Middle frontal gyrus (tissue), 1 donor: ENCODE measurements around the gene MON1A.

Experiments used
- DNase-seq: peaks from one replicate; pipeline ENCODE4 v3.0.0-alpha.2; 2015; ENCODE audit warnings: low spot score; ENCODE audit errors: extremely low spot score

Gene MON1A

DNA sequence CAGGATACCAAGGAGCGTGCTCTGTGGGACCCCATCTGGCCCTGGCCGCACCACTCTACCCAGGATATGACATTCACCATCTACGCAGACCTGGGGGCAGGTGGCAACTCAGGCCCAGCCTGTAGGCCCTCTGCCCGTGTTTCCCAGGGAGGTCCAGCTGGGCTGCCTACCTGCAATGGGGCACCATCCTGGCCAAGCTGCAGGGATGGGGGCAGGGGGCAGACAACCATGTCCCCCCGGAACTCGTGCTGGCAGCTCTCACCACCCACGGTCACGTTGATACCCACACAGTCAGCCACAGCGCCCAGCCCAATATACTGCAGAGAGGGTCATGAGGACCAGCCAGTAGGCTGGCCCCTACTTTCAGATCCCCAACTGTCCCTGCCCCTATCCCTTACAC lies 33.8 kb downstream of the MON1A start:
- no peak for DNase-seq

DNA sequence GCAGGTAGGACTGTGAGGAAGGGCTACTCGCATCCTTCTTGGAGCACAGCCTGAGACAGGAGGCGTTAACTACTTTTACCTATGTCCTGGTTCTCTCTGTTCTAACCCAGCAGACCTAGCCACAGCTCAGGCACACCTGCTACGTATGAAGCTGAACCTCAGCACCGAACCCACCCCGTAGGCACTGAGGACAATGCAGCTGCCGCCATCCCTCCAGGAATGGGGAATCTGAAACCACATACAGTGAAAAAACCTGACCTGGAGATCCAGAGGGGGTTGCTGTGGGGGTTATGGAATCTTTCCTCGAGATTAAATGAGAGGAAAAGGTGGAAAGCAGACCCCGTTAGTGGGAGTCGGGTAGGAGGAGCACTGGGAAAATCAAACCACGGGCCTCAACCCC lies 40.3 kb downstream of the MON1A start:
- DNase-seq, result no peak

DNA sequence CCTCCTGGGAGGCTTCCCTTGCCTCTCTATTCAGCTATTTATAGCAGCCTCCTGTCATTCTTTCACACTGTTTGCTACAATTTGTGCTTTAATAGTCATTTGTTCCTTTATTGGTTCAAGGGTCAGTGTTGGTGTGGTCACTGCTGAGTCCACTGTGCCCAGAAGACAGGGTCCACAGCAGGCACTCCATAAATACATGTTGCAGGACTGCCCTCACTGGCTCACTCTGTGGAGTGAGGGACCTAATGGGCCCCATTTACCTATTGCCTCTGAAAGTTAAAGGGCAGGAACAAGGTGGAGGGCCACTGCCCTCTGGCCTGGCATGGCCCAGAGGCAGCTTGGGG lies 42.7 kb downstream of the MON1A start:
- DNase-seq, result no peak

- no peak for DNase-seq
Observed at GRCh38 chr3:49883998-49884397, 45.6 kb downstream of the MON1A start.

DNA sequence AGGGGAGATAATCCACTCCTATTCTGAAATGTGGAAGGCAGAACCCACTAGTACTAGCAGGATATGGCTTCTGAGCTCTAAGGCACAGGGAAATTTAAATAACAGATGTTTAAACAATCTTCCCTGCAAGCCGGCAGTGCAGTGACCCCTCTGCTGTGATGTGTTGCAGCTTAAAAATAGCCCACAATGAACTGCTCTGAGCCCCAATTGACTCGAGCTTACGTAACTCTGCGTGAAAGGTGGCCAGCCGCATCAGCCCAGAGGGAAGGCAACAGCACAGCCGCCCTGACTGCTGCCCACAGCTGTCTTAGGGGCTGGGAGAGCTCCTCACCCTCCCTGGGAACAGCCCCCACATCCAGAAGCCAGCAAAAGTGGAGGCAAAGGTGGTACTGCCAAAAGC lies 47.4 kb downstream of the MON1A start:
- DNase-seq, result no peak

GRCh38 chr3:49880581-49881315 lies 48.9 kb downstream of the MON1A start:
- no peak for DNase-seq

DNA sequence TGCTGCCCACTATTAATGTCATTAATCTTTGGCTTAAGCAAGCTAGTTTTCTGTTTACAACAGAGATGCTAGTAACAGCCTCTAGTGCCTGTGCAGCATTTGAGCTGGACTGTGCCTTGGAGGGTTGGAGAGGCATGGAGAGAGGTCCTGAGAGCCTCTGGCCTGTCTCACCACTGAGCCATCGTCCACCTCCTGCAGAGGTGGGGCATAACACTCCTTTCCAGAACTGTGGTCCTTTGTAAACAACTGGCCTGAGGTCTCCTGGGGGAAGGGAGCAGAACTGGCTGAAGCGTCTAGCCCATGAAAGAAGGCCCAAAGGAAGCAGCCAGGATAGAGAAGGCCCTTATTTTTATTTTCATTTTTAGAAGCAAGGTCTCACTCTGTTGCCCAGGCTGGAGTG lies 49.9 kb downstream of the MON1A start:
- DNase-seq, result no peak

- DNase-seq, result no peak
Observed at GRCh38 chr3:49878686-49879085, 50.9 kb downstream of the MON1A start.

GRCh38 chr3:49877716-49878115 lies 51.9 kb downstream of the MON1A start:
- no peak for DNase-seq

- DNase-seq, result no peak
Observed at GRCh38 chr3:49876567-49876966, 53.0 kb downstream of the MON1A start.

GRCh38 chr3:49873623-49874022 lies 56.0 kb downstream of the MON1A start:
- DNase-seq, result no peak

DNA sequence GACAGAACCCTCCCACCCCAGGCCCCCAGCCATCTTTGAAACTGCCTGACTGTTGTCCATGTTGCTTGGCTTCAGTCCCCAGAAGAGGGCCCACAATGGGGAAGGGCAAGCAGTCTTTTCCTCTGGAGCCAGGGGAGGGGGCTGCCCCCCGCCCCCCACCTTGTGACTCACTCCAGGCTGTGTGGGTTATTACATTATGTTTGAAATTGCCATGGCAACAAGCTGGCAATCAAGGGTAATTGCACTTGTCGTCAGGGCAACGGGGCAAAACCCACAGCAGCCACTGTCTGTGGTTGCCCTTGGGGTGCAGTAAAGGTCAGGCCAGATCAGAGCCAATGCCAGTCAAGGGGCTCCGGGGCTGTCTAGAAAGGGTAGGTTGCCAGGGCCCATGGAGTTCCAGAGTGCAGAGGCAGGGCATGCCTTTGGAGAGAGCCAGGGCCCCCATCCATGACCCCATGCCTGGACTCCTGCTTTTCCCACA lies 56.8 kb downstream of the MON1A start:
- DNase-seq, result no peak

DNA sequence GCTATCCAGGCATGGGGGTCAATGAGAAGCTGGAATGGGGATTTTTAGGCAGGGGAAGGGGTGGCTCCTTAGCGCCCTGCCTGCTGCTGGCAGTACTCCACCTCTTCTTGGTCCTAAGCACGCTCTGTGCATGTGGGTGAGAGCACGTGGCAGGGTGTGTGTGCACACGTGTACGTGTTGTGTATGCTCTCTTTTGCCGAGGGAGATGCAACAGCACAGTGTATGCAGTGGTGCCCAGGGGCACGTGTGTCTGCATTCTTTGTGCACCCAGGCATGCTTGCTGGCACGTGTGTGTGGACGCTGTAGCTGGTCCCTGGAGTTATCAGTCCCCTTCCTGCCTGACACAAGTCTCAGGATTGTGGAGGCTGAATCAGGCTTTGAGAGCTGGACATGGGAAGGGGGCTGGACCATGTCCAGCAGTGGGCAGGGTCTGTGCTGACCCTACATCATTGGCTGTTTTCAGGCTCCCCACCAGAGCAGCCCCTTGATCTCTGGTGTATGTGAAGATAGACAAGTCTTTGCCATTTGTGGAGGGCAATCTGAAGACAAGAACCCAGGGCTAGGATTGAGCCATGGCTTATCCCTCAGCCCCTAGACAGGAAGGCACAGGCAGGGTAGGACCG lies 58.0 kb downstream of the MON1A start:
- DNase-seq, result no peak

DNA sequence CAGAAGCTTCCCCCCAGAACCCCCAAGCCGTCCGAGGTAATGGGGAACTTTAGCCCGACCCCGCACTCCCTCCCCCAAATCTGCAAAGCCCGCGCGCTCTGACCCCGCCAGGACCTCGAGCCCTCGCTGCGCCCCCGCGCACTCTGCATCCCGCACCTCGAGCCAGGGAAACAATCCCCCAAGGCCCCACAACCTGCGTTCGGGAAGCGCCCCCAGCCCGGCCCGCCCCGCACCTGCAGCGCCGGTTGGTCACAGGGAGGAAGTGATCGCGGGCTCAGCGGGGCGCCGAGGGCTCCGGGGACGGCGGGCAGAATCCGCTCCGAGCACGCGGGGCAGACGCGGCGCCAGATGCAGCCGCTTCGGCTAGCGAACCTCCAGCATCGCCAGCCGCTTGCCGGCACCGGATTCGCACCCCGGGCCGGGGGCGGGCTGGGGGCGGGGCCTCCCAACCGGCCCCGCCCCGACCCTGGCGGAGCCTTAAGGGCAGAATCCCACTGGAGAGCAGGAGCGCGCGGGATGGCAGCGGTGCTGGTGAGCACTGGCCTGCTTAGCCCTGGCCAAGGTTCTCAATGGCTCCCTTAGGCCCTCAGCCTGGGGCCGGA lies 60.0 kb downstream of the MON1A start, which contains the start of gene CAMKV:
CAMKV (minus strand) TSS at position 382 of the 602 bp plus-strand sequence. CDS start 7,518 bp downstream, outside the sequence.
- no peak for DNase-seq

DNA sequence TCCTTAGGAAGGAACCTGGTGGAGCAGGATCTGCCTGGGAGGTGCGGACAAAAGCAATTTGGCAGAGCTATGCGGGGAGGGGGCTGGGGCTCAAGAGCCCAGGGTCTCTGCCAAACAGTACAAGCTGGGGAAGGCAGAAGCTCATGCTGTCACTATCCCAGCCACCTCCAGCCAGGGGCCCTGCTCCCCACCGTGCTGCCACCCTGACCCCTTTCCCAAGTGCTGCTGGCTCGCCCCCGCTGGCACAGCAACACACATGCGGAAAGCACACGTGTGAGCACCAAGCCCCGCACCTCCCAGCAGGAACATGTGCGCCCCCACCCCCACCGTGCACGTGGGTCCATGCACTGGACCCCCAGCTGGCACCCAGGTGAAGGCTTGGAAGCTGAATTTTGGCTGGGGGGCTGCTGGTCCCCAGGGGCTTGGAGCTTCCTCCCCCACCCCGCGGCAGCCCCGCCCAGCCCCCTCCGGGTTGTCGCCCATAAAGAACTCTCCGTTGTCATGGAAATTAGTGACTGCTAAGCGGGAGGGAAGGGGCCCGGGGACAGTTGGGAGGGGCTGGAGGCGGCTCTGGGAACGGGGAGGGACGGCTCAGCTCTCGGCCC lies 60.6 kb downstream of the MON1A start:
- DNase-seq, result no peak

DNA sequence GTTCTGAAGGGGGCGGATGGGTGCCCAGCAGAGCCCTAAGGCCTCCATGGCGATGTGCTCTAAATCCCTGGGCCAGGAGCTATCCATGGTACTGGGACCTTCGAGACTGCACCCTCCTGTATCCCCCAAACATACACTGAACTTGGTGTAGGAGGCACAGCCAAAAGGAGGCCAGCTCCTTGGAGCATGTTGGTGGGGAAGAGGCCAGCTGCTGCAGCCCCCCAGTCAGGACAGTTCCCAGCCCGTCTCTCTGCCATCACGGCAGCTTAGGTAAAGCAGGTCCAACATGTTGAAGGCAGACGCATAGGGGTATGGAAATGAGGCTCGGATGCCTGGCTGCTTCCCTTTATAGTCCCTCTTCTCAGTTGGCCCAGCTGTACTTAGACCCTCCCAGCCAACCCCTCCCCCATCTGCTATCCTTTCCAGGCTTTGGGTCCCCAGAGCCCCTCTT lies 61.7 kb downstream of the MON1A start:
- DNase-seq, result no peak

- DNase-seq, result no peak
Observed at GRCh38 chr3:49867400-49867799, 62.2 kb downstream of the MON1A start.

DNA sequence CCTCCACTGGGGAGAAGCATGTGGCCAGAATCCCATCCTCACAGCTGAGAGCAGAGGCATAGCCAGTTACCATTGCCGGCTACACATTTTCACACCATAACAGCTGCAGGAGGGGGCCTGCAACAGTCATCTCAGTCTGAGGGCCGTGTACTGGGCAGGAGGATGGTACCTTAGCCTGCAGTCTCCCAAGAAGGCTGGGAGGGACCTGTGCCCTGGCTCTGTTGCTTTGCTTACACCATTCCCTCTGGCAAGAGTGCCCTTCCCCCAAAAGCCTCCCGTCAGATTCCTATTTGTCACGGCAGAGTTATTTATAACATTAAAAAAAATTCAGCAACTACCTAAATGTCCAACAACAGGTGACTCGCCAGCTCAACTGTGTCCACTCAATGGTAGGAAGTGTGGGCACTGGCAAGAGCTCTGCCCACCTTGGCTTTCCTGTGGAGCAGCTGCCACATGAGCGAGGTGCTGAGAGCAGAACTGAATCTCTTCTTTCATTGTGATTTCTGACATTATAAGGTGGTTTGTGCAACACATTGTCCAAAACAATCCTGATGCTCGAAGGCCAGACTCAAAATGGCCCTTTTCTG lies 64.3 kb downstream of the MON1A start:
- no peak for DNase-seq

DNA sequence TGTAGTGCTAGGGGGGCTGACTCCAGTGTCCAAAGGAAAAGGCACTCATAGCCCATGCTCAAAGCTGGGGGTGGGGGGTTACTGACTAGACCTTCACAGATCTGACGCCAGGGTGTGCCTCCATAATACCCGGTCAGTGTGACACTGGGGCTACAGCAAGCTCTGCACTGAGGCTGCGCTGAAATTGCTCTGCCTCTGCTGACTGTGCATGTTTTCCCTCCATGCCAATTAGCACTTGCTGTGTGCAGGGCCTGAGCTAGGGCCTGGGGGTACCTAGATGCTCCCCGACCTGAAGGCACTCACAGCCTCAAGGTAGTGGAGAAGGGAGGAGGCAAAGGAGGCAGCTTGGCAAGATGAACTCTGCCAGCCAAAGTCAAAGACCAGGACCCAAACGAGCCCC lies 65.1 kb downstream of the MON1A start:
- no peak for DNase-seq

DNA sequence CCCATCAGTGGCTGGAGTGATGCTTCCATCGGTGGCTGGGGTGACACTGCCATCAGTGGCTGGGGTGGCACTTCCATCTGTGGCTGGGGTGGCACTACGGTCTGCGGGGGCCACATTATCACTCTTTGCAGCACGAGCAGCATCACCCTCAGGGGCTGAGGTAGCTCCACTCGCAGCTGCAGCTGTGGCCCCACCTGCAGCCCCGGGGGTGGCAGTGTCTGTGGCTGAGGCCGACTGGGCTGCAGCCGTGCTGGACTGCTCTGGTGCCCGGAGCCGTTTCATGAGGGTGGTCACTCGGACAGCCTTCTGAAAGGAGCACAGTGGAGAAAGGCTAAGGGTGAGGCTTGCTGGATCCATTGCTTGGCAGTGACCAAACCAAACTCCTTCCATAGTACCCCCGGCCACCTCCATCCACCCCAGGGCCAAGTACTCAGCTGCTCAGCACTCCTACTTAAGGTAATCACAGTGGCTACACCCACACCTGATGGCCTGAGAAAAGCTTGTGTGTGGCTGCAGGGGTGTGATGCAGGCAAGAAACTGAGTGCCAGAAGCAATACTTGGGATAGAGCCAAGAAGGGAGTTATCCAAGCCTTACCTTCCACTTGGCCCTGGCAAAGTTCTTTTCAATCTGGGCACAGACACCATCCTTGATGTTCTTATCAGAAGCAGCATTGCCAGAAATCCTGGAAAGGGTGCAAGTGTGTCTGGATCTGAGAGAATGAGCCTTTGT lies 69.9 kb downstream of the MON1A start:
- DNase-seq, result no peak
